ENCODE results near the gene COQ10A.

- TF ChIP-seq RFX5 (IDR thresholded peaks at IDR 0.05; ENCODE audit: low read depth, low read length), result no peak
- TF ChIP-seq BRD9 (IDR thresholded peaks at IDR 0.05; ENCODE audit: low read depth, partially characterized antibody), result no peak
- TF ChIP-seq ZNF551 (CRISPR knock-in tag; IDR thresholded peaks at IDR 0.05), result no peak
- no peak for TF ChIP-seq ZNF644 (tag; IDR thresholded peaks at IDR 0.05; ENCODE audit: low read depth)
- TF ChIP-seq CTCF (IDR thresholded peaks at IDR 0.05 in 2 of 3, conservative IDR thresholded peaks at IDR 0.05 in 1 of 3; ENCODE audit: insufficient read depth in 2 of 3, low read depth in 1 of 3, low read length in 3 of 3), result no peak
- no peak for TF ChIP-seq HMGXB4 (CRISPR knock-in tag; IDR thresholded peaks at IDR 0.05)
- TF ChIP-seq CHCHD3 (CRISPR knock-in tag; IDR thresholded peaks at IDR 0.05), result no peak
Measured at GRCh38 chr12:56229916-56230431, 36.8 kb upstream of the COQ10A start, which contains the start of gene SLC39A5.

All from K562 (cell line).